SK-N-SH treated with all-trans-retinoic acid at 6 μM for 48 hours (cell line): ENCODE results near the gene TXK.

Source experiments
- ATAC-seq: fragments of 200-7000 bp; cut with Tn5 transposase; 3 replicates; pipeline ENCODE4 v1.9.1; 2020; ENCODE audit warnings: mild to moderate bottlenecking, moderate library complexity
- BACH2 ChIP-seq: fragments of 250-450 bp; sonication (Bioruptor Pico); IDR thresholded peaks from 2 replicates; pipeline ENCODE4 v1.9.0; 2021; ENCODE audit warnings: mild to moderate bottlenecking, borderline replicate concordance
- CSDC2 ChIP-seq: fragments of 250-450 bp; sonication (Bioruptor Pico); IDR thresholded peaks from 2 replicates; pipeline ENCODE4 v1.5.0; 2020; ENCODE audit warnings: mild to moderate bottlenecking, moderate library complexity
- ESRRG ChIP-seq: fragments of 250-450 bp; sonication (Bioruptor Pico); IDR thresholded peaks from 2 replicates; pipeline ENCODE4 v1.6.1; 2021; ENCODE audit warnings: mild to moderate bottlenecking
- GLIS3 ChIP-seq: fragments of 250-450 bp; sonication (Bioruptor Pico); IDR thresholded peaks from 2 replicates; pipeline ENCODE4 v1.5.0; 2020; ENCODE audit warnings: mild to moderate bottlenecking, moderate library complexity
- ISL1 ChIP-seq: fragments of 250-450 bp; sonication (Bioruptor Pico); IDR thresholded peaks from 2 replicates; pipeline ENCODE4 v2.1.2; 2022; ENCODE audit warnings: mild to moderate bottlenecking, moderate library complexity
- OSR1 ChIP-seq: fragments of 250-450 bp; sonication (Bioruptor Pico); IDR thresholded peaks from 2 replicates; pipeline ENCODE4 v1.8.0; 2022; ENCODE audit warnings: moderate library complexity, mild to moderate bottlenecking, inconsistent platforms
- PPARA ChIP-seq: fragments of 250-450 bp; sonication (Bioruptor Pico); IDR thresholded peaks from 2 replicates; pipeline ENCODE4 v1.5.0; 2020; ENCODE audit warnings: mild to moderate bottlenecking, borderline replicate concordance
- RARB ChIP-seq: fragments of 250-450 bp; sonication (Bioruptor Pico); IDR thresholded peaks from 2 replicates; pipeline ENCODE4 v1.8.0; 2021; ENCODE audit warnings: mild to moderate bottlenecking, moderate library complexity
- SNAI2 ChIP-seq: fragments of 250-450 bp; sonication (Bioruptor Pico); IDR thresholded peaks from 2 replicates; pipeline ENCODE4 v1.5.0; 2020; ENCODE audit warnings: mild to moderate bottlenecking, moderate library complexity
- TCF4 ChIP-seq: fragments of 250-450 bp; sonication (Bioruptor Pico); IDR thresholded peaks from 2 replicates; pipeline ENCODE4 v1.8.0; 2021; ENCODE audit warnings: mild to moderate bottlenecking, moderate library complexity, borderline replicate concordance
- TOX ChIP-seq: fragments of 250-450 bp; sonication (Bioruptor Pico); IDR thresholded peaks from 2 replicates; pipeline ENCODE4 v1.8.0; 2021; ENCODE audit warnings: mild to moderate bottlenecking, moderate library complexity, borderline replicate concordance
- ZC3H10 ChIP-seq: fragments of 250-450 bp; sonication (Bioruptor Pico); IDR thresholded peaks from 2 replicates; pipeline ENCODE4 v1.5.1; 2021; ENCODE audit warnings: mild to moderate bottlenecking, moderate library complexity
- ZFP3 ChIP-seq: fragments of 250-450 bp; sonication (Bioruptor Pico); IDR thresholded peaks from 2 replicates; pipeline ENCODE4 v1.5.0; 2020; ENCODE audit warnings: mild to moderate bottlenecking, moderate library complexity
- ZFP30 ChIP-seq: fragments of 450-650 bp; formaldehyde crosslinking; IDR thresholded peaks from 2 replicates; pipeline ENCODE4 v1.5.0; 2022; ENCODE audit warnings: mild to moderate bottlenecking, moderate library complexity
- ZNF565 ChIP-seq: fragments of 450-650 bp; formaldehyde crosslinking; conservative IDR thresholded peaks from 2 replicates; pipeline ENCODE4 v1.5.0; 2020; ENCODE audit warnings: low read depth, mild to moderate bottlenecking, moderate library complexity
- ZNF70 ChIP-seq: fragments of 450-650 bp; formaldehyde crosslinking; IDR thresholded peaks from 2 replicates; pipeline ENCODE4 v1.5.0; 2020; ENCODE audit warnings: mild to moderate bottlenecking, moderate library complexity
- ZNF8 ChIP-seq: fragments of 450-650 bp; formaldehyde crosslinking; IDR thresholded peaks from 2 replicates; pipeline ENCODE4 v1.5.0; 2020; ENCODE audit warnings: mild to moderate bottlenecking, moderate library complexity
- TF ChIP-seq, protein P1 (sequence below): fragments of 250-450 bp; sonication (Bioruptor Pico); IDR thresholded peaks from 2 replicates; pipeline ENCODE4 v1.5.0; 2020; ENCODE audit warnings: mild to moderate bottlenecking, moderate library complexity
- TF ChIP-seq, protein P2 (sequence below): fragments of 250-450 bp; sonication (Bioruptor Pico); IDR thresholded peaks from 2 replicates; pipeline ENCODE4 v1.8.0; 2020; ENCODE audit warnings: mild to moderate bottlenecking, moderate library complexity, borderline replicate concordance
- TF ChIP-seq, protein P3 (sequence below): fragments of 250-450 bp; sonication (Bioruptor Pico); IDR thresholded peaks from 2 replicates; pipeline ENCODE4 v1.8.0; 2021; ENCODE audit warnings: low read depth, mild to moderate bottlenecking, moderate library complexity, borderline replicate concordance
- TF ChIP-seq, protein P4 (sequence below): fragments of 250-450 bp; sonication (Bioruptor Pico); IDR thresholded peaks from 2 replicates; pipeline ENCODE4 v1.5.1; 2021; ENCODE audit warnings: mild to moderate bottlenecking, moderate library complexity
- TF ChIP-seq, protein P5 (sequence below): fragments of 250-450 bp; sonication (Bioruptor Pico); IDR thresholded peaks from 2 replicates; pipeline ENCODE4 v1.5.1; 2020; ENCODE audit warnings: low read depth, mild to moderate bottlenecking, moderate library complexity

The TXK gene

DNA sequence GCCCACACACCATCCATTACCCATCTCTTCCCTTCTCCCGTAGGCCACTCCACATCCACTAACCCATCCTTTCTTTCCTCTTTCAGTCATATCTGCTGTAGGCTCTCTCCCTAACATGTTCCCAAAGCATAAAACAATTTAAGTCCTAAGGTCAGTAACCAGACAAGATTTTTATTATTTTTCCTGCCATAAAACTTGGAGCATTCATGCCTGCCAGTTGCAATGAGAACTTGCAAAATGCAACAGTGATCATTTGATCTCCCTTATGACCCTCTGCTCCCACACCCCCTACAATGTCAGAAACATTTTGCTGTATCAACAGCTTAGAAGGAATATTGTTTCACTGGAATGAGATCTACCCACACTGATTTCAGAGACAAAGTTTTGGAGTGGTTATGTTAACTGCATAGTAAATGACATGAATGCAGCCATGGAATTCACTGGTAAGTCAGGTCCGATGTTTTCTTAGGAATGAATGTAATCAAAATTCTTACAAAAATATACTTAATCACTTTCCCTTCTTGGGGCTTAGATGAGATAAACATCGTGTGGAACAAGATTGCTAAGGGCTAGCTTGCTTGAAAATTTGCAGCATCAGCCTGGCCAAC is 111.8 kb downstream of the TXK start:
- TF ChIP-seq RARB (CRISPR knock-in tag): no peak
- TF ChIP-seq, protein P1, sequence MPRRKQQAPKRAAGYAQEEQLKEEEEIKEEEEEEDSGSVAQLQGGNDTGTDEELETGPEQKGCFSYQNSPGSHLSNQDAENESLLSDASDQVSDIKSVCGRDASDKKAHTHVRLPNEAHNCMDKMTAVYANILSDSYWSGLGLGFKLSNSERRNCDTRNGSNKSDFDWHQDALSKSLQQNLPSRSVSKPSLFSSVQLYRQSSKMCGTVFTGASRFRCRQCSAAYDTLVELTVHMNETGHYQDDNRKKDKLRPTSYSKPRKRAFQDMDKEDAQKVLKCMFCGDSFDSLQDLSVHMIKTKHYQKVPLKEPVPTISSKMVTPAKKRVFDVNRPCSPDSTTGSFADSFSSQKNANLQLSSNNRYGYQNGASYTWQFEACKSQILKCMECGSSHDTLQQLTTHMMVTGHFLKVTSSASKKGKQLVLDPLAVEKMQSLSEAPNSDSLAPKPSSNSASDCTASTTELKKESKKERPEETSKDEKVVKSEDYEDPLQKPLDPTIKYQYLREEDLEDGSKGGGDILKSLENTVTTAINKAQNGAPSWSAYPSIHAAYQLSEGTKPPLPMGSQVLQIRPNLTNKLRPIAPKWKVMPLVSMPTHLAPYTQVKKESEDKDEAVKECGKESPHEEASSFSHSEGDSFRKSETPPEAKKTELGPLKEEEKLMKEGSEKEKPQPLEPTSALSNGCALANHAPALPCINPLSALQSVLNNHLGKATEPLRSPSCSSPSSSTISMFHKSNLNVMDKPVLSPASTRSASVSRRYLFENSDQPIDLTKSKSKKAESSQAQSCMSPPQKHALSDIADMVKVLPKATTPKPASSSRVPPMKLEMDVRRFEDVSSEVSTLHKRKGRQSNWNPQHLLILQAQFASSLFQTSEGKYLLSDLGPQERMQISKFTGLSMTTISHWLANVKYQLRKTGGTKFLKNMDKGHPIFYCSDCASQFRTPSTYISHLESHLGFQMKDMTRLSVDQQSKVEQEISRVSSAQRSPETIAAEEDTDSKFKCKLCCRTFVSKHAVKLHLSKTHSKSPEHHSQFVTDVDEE (CRISPR knock-in tag): no peak
- no peak for TF ChIP-seq ZNF70 (CRISPR knock-in tag)
- no peak for TF ChIP-seq ZNF8
- TF ChIP-seq ZFP30 (CRISPR knock-in tag): no peak
- no peak for TF ChIP-seq ZC3H10 (CRISPR knock-in tag)
- no peak for TF ChIP-seq ZFP3
- TF ChIP-seq CSDC2 (CRISPR knock-in tag): no peak
- no peak for TF ChIP-seq PPARA (CRISPR knock-in tag)
- TF ChIP-seq OSR1 (CRISPR knock-in tag): no peak
- no peak for TF ChIP-seq TOX
- TF ChIP-seq BACH2: no peak
- TF ChIP-seq, protein P2, sequence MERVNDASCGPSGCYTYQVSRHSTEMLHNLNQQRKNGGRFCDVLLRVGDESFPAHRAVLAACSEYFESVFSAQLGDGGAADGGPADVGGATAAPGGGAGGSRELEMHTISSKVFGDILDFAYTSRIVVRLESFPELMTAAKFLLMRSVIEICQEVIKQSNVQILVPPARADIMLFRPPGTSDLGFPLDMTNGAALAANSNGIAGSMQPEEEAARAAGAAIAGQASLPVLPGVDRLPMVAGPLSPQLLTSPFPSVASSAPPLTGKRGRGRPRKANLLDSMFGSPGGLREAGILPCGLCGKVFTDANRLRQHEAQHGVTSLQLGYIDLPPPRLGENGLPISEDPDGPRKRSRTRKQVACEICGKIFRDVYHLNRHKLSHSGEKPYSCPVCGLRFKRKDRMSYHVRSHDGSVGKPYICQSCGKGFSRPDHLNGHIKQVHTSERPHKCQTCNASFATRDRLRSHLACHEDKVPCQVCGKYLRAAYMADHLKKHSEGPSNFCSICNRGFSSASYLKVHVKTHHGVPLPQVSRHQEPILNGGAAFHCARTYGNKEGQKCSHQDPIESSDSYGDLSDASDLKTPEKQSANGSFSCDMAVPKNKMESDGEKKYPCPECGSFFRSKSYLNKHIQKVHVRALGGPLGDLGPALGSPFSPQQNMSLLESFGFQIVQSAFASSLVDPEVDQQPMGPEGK: no peak
- no peak for TF ChIP-seq ZNF565 (CRISPR knock-in tag)
- TF ChIP-seq ISL1 (CRISPR knock-in tag): no peak
- ATAC-seq: no peak

DNA sequence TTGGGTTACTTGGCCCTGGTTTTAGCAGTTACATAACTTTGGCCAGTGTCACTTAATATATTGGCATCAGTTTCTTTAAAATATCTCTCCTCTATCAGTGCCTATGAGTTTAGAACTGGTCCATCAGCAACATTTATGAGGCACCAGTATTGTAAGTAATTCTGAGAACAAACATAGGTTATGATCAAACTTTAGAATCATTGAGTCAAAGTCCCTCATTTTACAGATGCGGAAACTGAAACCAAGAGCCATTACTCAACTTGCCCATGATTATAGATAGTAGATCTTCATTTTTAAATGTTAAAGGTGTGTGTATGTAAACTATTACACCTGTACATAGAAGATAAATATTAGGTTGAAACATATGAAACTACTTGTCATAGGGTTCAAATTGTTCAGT is 113.0 kb downstream of the TXK start:
- no peak for ATAC-seq
- TF ChIP-seq, protein P2: no peak
- TF ChIP-seq, protein P3, sequence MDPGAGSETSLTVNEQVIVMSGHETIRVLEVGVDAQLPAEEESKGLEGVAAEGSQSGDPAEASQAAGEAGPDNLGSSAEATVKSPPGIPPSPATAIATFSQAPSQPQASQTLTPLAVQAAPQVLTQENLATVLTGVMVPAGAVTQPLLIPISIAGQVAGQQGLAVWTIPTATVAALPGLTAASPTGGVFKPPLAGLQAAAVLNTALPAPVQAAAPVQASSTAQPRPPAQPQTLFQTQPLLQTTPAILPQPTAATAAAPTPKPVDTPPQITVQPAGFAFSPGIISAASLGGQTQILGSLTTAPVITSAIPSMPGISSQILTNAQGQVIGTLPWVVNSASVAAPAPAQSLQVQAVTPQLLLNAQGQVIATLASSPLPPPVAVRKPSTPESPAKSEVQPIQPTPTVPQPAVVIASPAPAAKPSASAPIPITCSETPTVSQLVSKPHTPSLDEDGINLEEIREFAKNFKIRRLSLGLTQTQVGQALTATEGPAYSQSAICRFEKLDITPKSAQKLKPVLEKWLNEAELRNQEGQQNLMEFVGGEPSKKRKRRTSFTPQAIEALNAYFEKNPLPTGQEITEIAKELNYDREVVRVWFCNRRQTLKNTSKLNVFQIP (CRISPR knock-in tag): no peak
- TF ChIP-seq, protein P4, sequence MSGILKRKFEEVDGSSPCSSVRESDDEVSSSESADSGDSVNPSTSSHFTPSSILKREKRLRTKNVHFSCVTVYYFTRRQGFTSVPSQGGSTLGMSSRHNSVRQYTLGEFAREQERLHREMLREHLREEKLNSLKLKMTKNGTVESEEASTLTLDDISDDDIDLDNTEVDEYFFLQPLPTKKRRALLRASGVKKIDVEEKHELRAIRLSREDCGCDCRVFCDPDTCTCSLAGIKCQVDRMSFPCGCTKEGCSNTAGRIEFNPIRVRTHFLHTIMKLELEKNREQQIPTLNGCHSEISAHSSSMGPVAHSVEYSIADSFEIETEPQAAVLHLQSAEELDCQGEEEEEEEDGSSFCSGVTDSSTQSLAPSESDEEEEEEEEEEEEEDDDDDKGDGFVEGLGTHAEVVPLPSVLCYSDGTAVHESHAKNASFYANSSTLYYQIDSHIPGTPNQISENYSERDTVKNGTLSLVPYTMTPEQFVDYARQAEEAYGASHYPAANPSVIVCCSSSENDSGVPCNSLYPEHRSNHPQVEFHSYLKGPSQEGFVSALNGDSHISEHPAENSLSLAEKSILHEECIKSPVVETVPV (CRISPR knock-in tag): no peak
- TF ChIP-seq SNAI2 (CRISPR knock-in tag) (no peak), ESRRG (no peak), RARB (CRISPR knock-in tag) (no peak), TCF4 (no peak), ZNF565 (CRISPR knock-in tag) (no peak), GLIS3 (CRISPR knock-in tag) (no peak), OSR1 (CRISPR knock-in tag) (no peak), ZNF8 (no peak), ZFP3 (no peak), ISL1 (CRISPR knock-in tag) (no peak), TOX (no peak), PPARA (CRISPR knock-in tag) (no peak), CSDC2 (CRISPR knock-in tag) (no peak), ZFP30 (CRISPR knock-in tag) (no peak), ZC3H10 (CRISPR knock-in tag) (no peak)
- TF ChIP-seq, protein P1 (CRISPR knock-in tag): no peak
- TF ChIP-seq, protein P5, sequence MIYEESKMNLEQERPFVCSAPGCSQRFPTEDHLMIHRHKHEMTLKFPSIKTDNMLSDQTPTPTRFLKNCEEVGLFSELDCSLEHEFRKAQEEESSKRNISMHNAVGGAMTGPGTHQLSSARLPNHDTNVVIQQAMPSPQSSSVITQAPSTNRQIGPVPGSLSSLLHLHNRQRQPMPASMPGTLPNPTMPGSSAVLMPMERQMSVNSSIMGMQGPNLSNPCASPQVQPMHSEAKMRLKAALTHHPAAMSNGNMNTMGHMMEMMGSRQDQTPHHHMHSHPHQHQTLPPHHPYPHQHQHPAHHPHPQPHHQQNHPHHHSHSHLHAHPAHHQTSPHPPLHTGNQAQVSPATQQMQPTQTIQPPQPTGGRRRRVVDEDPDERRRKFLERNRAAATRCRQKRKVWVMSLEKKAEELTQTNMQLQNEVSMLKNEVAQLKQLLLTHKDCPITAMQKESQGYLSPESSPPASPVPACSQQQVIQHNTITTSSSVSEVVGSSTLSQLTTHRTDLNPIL (CRISPR knock-in tag): no peak
